ENCODE measurements around the gene BDKRB2.

GRCh38 chr14:96250485-96250884 lies 45.8 kb downstream of the BDKRB2 start:
- no peak for TF ChIP-seq CTCF (IDR thresholded peaks at IDR 0.05)
- TF ChIP-seq ZFX (IDR thresholded peaks at IDR 0.05; ENCODE audit: borderline replicate concordance): no peak
